ENCODE results near the gene ACACB.

GRCh38 chr12:109100741-109101140 lies 15.6 kb upstream of the ACACB start:
- TF ChIP-seq CTCF (conservative IDR thresholded peaks at IDR 0.05; ENCODE audit: low read depth, low read length) = no peak
- TF ChIP-seq EZH2 (IDR thresholded peaks at IDR 0.05; ENCODE audit: borderline replicate concordance, low read depth, low read length, poor library complexity, severe bottlenecking) = no peak

Data from A673 (cell line).